Measurements from ENCODE around the gene CNPPD1.

GRCh38 chr2:219175486-219175885 is 1.2 kb downstream of the CNPPD1 start:
- TF ChIP-seq POLR2A (IDR thresholded peaks at IDR 0.05) = no peak
- TF ChIP-seq POLR2AphosphoS5 (IDR thresholded peaks at IDR 0.05) = no peak
- TF ChIP-seq CTCF (IDR thresholded peaks at IDR 0.05) = no peak
